Lower lobe of right lung (tissue), 2 donors: ENCODE measurements around the gene IL18R1. TPM values are rescaled to one million over a fixed set of nuclear protein-coding genes. Genes with fewer than 3 reads are reported as not detected.

Experiments used
- ATAC-seq, 2 donors: fragments of 200-7000 bp; cut with Tn5 transposase; one replicate each; pipeline ENCODE4 v1.9.1; 2020 to 2022; ENCODE audit warnings: mild to moderate bottlenecking in 2 of 2, moderate library complexity in 2 of 2
- DNase-seq: peaks from one replicate; pipeline ENCODE4 v3.0.0-alpha.2; 2020
- H3K27ac ChIP-seq: fragments of 200-600 bp; one replicate; pipeline ENCODE4 v1.8.0; 2022
- H3K27me3 ChIP-seq: fragments of 200-600 bp; one replicate; pipeline ENCODE4 v1.8.0; 2022; ENCODE audit warnings: low read depth
- H3K36me3 ChIP-seq: fragments of 200-600 bp; one replicate; pipeline ENCODE4 v1.8.0; 2022; ENCODE audit warnings: mild to moderate bottlenecking
- H3K4me1 ChIP-seq: fragments of 200-600 bp; one replicate; pipeline ENCODE4 v1.8.0; 2022
- H3K4me3 ChIP-seq: fragments of 200-600 bp; one replicate; pipeline ENCODE4 v1.8.0; 2022; ENCODE audit warnings: mild to moderate bottlenecking
- H3K9me3 ChIP-seq: fragments of 200-600 bp; one replicate; pipeline ENCODE4 v1.8.0; 2022
- CTCF ChIP-seq: fragments of 200-600 bp; IDR thresholded peaks from one replicate; pipeline ENCODE4 v1.8.0; 2022; ENCODE audit warnings: antibody characterized with exemption, mild to moderate bottlenecking
- intact Hi-C: fragments of 100-400 bp; cut with DNase I; formaldehyde crosslinking; loops from one replicate; pipeline ENCODE4 v1.11.0; 2022
- total RNA-seq: library from RNA; stranded (reverse); fragmentation: NEBNext Ultra II Directional; extraction: Animal tissue kit (Norgen Biotek cat#: 25700); gene quantifications from one replicate; pipeline ENCODE4 v1.2.1, GENCODE V29; 2021
- donor health status: DM: no; HTN: yes; CAD: no; lungs with severe emphysema.

Gene IL18R1
- total RNA-seq, 1 donor from 2014 or later: 27.5 TPM

GRCh38 chr2:102345329-102345920 lies 10.2 kb upstream of the IL18R1 start:
- intact Hi-C loops: no loop called here
- ATAC-seq: no peak
- no peak overlapping the region for H3K4me3 ChIP-seq

GRCh38 chr2:102346381-102347130 lies 9.0 kb upstream of the IL18R1 start:
- H3K27me3 ChIP-seq: no peaks in the 10 kb centered on the region
- ATAC-seq (no peak), DNase-seq (no peak)
- no peak overlapping the region for H3K4me3 ChIP-seq
- H3K9me3 ChIP-seq: no peaks in the 10 kb centered on the region
- no peaks in the 10 kb centered on the region for H3K4me1 ChIP-seq
- intact Hi-C loops: no loop called here
- H3K36me3 ChIP-seq: no peaks in the 10 kb centered on the region
- no peak overlapping the region for H3K27ac ChIP-seq
- no peak for TF ChIP-seq CTCF

More at GRCh38 chr2:102345329-102345920, 10.2 kb upstream of the IL18R1 start:
- Histone ChIP-seq H3K4me1 (no peaks in the 10 kb centered on the region), H3K27me3 (no peaks in the 10 kb centered on the region), H3K36me3 (no peaks in the 10 kb centered on the region), H3K9me3 (no peaks in the 10 kb centered on the region), H3K27ac (no peak overlapping the region)
- no peak for TF ChIP-seq CTCF
- no peak for DNase-seq

GRCh38 chr2:102350137-102350793 lies 5.3 kb upstream of the IL18R1 start:
- Histone ChIP-seq H3K27ac (no peak overlapping the region), H3K9me3 (no peaks in the 10 kb centered on the region), H3K4me3 (no peak overlapping the region), H3K27me3 (no peaks in the 10 kb centered on the region), H3K4me1 (peaks cover 3% of the 10 kb centered on the region), H3K36me3 (no peaks in the 10 kb centered on the region)
- intact Hi-C loops: no loop called here
- DNase-seq (no peak), ATAC-seq (peak in 1 of 2 donors; percentile 42)
- no peak for TF ChIP-seq CTCF

- no peak for TF ChIP-seq CTCF
- intact Hi-C loops: no loop called here
- DNase-seq (no peak), ATAC-seq (no peak)
- Histone ChIP-seq H3K9me3 (no peaks in the 10 kb centered on the region), H3K27me3 (no peaks in the 10 kb centered on the region), H3K4me1 (peaks cover 25% of the 10 kb centered on the region), H3K4me3 (peak overlapping the region; percentile 85), H3K27ac (peak overlapping the region; percentile 90), H3K36me3 (no peaks in the 10 kb centered on the region)
Measured at GRCh38 chr2:102356381-102356712, 751 bp downstream of the IL18R1 start.

- Histone ChIP-seq H3K4me1 (peaks cover 25% of the 10 kb centered on the region), H3K27me3 (no peaks in the 10 kb centered on the region), H3K36me3 (no peaks in the 10 kb centered on the region), H3K27ac (peak overlapping the region; percentile 90), H3K4me3 (peak overlapping the region; percentile 85), H3K9me3 (no peaks in the 10 kb centered on the region)
- intact Hi-C loops: no loop called here
- DNase-seq (no peak), ATAC-seq (no peak)
- no peak for TF ChIP-seq CTCF
Measured at GRCh38 chr2:102356741-102357140, 1.1 kb downstream of the IL18R1 start.
